Femur (tissue), 1 donor: ENCODE results near the gene AKAP13.
"Not testable (repeated sequence)": the region's sequence is repeated elsewhere in the genome, so short reads cannot be mapped to it uniquely, and the experiment has no call there.

Experiments
- DNase-seq: peaks from one replicate; pipeline ENCODE4 v3.0.0-alpha.2; 2017

Gene AKAP13

GRCh38 chr15:85504749-85505676, 124.6 kb downstream of the AKAP13 start:
- DNase-seq = peak; percentile 48

- DNase-seq = no peak
Observed at GRCh38 chr15:85507114-85507513, 126.7 kb downstream of the AKAP13 start.

DNA sequence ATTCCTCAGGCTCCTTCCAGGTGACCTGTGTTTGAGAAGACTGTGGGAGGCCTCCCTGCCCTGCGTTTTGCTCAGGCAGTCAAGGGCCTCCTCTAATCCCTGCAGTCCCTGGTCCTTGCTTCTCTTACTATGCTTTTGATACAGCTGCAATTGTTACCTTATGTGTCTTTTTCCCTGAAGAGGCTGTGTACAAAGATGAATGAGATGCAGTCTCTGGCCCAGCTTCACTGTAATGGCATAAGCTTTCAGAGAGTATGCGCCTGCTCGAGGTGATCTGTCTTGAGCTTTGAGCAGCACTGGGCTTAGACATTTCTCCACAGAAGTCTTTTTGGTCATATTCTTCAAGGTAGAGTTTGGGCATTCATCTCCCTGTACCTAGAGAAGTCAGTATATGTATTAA, 129.6 kb downstream of the AKAP13 start:
- DNase-seq = no peak

DNA sequence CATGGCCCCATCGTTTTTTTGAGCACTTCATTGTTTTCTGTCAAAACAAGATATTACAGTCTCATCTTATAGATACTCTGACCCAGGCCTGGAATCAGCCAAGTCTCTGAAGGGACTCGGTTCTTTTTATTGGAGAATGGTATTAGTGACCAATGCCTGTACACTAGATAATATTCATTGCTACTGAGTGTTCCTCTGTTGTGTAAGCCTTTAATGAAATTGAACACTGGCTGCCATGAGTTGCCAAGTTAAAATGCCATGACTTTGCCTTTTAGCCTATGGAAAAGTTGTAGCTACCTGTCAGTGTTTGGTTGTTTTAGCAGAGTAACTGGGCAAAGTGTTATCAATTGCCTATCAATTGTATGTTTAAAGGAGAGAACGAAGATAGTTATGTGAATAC, 134.0 kb downstream of the AKAP13 start:
- no peak for DNase-seq

DNA sequence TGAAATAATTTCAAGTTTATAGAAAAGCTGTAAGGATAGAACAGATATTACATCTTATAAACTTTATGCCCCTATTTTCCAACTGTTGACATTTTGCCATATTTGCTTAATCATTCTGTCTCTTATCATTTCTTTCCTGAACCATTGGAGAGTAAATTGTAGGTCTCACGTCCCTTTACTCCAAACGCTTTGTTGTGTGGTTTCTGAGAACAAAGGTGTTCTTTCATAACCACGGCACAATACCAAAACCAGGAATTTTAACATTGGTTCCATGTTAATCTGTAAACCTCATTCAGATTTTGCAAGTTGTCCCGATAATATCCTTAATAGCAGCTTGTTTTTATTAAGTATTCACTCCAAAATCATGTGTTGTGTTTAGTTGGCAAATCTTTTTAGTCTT, 134.8 kb downstream of the AKAP13 start:
- no peak for DNase-seq

- DNase-seq = no peak
Observed at GRCh38 chr15:85517086-85517485, 136.7 kb downstream of the AKAP13 start.

- DNase-seq = no peak
Observed at GRCh38 chr15:85518979-85519761, 138.8 kb downstream of the AKAP13 start.

GRCh38 chr15:85520650-85521049, 140.2 kb downstream of the AKAP13 start:
- DNase-seq = no peak

DNA sequence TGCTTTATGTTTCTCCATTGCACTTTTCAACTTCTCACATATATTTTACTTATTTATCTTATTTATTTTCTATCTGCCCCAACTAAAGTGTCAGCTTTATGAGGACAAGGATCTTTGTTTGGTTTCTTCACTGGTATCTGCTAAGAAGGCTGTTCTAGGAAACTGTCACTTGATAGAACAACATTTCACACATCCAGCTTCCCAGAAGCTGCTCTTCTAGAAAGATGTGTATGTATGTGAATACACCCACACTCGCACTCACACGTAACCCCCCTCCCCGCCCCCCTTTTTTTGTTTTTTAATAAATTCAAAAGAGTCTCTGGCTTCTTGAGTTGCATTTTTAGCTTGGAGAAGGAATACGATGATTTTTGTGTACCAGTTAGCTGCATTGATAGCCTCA, 143.1 kb downstream of the AKAP13 start:
- no peak for DNase-seq

- DNase-seq = no peak
Observed at GRCh38 chr15:85525755-85526154, 145.4 kb downstream of the AKAP13 start.

- DNase-seq = peak; percentile 74
Observed at GRCh38 chr15:85527895-85528294, 147.5 kb downstream of the AKAP13 start.

DNA sequence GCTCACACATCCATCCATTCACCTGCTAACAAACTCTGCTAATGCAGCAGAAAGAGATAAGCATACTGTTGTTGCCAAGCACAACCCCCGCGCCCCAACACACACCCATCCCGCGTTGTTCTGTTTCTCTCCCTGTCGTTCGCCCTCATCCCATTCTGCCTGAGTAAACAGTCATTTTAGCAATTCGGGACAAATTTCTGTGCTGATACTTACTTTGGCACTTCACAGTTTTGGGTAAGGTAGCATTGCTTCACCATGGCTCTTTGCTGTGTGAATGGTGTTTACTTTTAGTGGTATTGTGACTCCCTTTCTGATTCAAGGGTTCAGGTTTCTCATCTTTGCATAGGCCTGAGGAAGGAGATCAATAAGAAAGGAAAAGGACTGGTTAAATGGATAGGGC, 149.7 kb downstream of the AKAP13 start:
- DNase-seq = no peak

GRCh38 chr15:85531083-85531482, 150.7 kb downstream of the AKAP13 start:
- DNase-seq = no peak

DNA sequence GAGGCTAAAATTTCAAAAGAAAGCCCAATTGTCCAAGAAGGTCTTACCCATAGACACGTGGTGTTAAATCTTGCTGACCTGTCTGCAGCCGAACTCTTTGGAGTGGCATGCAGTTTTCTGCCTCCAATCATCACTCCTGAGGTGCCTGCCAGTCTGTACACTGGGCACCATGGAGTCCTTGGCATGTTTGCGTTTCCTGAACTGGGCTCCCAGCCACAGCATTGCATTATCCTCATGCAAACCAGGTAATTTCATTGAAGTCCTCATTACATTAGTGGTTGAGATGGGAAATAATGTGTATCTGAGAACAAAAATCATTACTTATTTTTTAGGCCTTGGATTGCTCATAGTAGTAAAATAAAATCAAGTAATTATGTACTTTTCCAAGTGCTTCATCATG, 152.3 kb downstream of the AKAP13 start:
- no peak for DNase-seq

GRCh38 chr15:85534031-85534430, 153.6 kb downstream of the AKAP13 start:
- DNase-seq = no peak

- DNase-seq = not testable (repeated sequence)
Observed at GRCh38 chr15:85535533-85536330, 155.3 kb downstream of the AKAP13 start.

DNA sequence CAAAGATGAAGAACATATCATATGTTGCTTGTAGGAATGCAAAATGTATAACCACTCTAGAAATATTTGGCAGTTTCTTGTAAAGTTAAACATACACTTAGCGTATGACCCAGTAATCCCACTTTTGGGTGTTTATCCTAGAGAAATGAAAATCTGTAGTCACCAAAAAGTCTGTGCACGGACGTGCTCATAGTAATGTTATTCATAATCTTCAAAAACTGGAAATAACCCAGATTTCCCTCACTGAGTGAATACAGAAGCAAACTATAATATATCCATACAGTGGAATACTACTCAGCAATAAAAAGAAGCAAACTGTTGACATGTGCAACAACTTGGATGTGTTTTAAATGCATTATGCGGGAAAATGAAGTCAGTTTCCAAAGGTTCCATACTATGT, 155.9 kb downstream of the AKAP13 start:
- DNase-seq = no peak

GRCh38 chr15:85539491-85539890, 159.1 kb downstream of the AKAP13 start:
- DNase-seq = no peak

DNA sequence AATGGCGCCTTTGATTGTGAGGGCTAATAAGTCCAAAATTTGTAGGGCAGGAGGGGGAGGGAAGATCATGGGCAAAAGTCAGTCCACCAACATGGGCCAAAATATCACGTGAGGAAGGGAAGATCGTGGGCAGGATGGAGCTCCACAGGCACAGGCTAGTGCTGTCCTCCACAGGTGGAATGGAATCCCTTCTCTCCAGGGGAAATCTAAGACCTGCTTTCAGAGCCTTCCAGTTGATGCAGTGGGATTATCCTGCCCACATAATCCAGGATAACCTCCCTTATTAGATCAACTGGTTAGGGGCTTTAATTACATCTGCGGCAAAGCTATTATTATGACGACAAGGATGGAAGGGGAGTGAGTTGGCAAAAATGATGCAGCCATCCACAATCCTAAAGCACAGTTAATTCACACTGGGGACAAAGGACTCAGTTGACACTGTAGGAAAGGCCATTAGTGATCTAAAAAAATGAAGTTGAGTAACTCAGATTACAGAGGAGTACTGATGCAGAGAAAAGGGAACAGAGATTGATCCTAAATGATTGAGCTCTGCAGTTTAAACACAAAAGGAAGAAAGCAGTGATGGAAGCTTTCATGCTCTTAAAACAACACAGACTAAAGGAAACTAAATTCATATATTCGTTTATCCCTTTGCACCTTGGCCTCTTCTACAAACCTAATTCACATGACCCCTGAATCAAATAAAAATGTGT, 159.8 kb downstream of the AKAP13 start:
- DNase-seq = no peak

GRCh38 chr15:85541744-85542143, 161.3 kb downstream of the AKAP13 start:
- no peak for DNase-seq

GRCh38 chr15:85542488-85542887, 162.1 kb downstream of the AKAP13 start:
- DNase-seq = no peak

- no peak for DNase-seq
Observed at GRCh38 chr15:85542895-85543331, 162.5 kb downstream of the AKAP13 start.
